CD14-positive monocyte (primary cell): Measurements from ENCODE around the gene TFAM. TPM values are rescaled to one million over a fixed set of nuclear protein-coding genes. Genes with fewer than 3 reads are reported as not detected.

ENCODE experiments used
- DNase-seq, 3 donors: peaks; one replicate each; pipeline ENCODE4 v3.0.0-alpha.2; 2011 to 2022
- H2AFZ ChIP-seq: 2 replicates; pipeline ENCODE4 v1.6.0; 2012; ENCODE audit warnings: mild to moderate bottlenecking, low read depth, low read length, inconsistent platforms; ENCODE audit not compliant: insufficient read depth, poor library complexity, severe bottlenecking
- H3K27ac ChIP-seq, 2 donors: 1 replicate in 1 of 2; 2 replicates in 1 of 2; pipeline ENCODE4 v1.5.1; 2012 to 2013; ENCODE audit warnings: low read length in 2 of 2, control low read depth in 1 of 2, inconsistent platforms in 1 of 2, low read depth in 1 of 2, mild to moderate bottlenecking in 1 of 2
- H3K27me3 ChIP-seq, 2 donors: one replicate each; pipeline versions ENCODE4 v1.6.0 to v1.6.1; 2011 to 2013; ENCODE audit warnings: low read length in 2 of 2; ENCODE audit not compliant: control insufficient read depth in 2 of 2, insufficient read depth in 2 of 2
- H3K36me3 ChIP-seq, 2 donors: replicated peaks in 1 of 2; 1 replicate in 1 of 2; 2 replicates in 1 of 2; pipeline versions ENCODE4 v1.5.1 to v1.6.1; 2012 to 2013; ENCODE audit warnings: low read length in 2 of 2, control low read depth in 1 of 2, inconsistent platforms in 1 of 2, mild to moderate bottlenecking in 1 of 2; ENCODE audit not compliant: insufficient read depth in 2 of 2, control insufficient read depth in 1 of 2
- H3K4me1 ChIP-seq, 2 donors: 1 replicate in 1 of 2; 2 replicates in 1 of 2; pipeline versions ENCODE4 v1.5.1 to v1.6.1; 2012 to 2013; ENCODE audit warnings: low read length in 2 of 2, control low read depth in 1 of 2, inconsistent platforms in 1 of 2, mild to moderate bottlenecking in 1 of 2, moderate library complexity in 1 of 2; ENCODE audit not compliant: insufficient read depth in 2 of 2, control insufficient read depth in 1 of 2
- H3K4me2 ChIP-seq: replicated peaks from 2 replicates; pipeline ENCODE3; 2012; ENCODE audit warnings: low read length, moderate library complexity, mild to moderate bottlenecking; ENCODE audit not compliant: poor library complexity, severe bottlenecking; ENCODE audit errors: extremely low read depth
- H3K4me3 ChIP-seq, 3 experiments: fragments of 200-600 bp in 1 of 3; sonication (generic) in 1 of 3; replicated peaks in 1 of 3; 1 replicate in 2 of 3; 2 replicates in 1 of 3; pipeline ENCODE4 v1.5.1; 2011 to 2013; ENCODE audit warnings: low read length in 3 of 3, mild to moderate bottlenecking in 3 of 3, control low read depth in 2 of 3, low read depth in 2 of 3, inconsistent platforms in 1 of 3, moderate library complexity in 1 of 3
- H3K79me2 ChIP-seq: 2 replicates; pipeline ENCODE4 v1.6.0; 2012; ENCODE audit warnings: mild to moderate bottlenecking, control low read depth, inconsistent platforms, low read length, moderate library complexity; ENCODE audit not compliant: insufficient read depth
- H3K9ac ChIP-seq: 2 replicates; pipeline ENCODE4 v1.6.0; 2017; ENCODE audit warnings: low read length, mild to moderate bottlenecking; ENCODE audit not compliant: insufficient read depth, poor library complexity, severe bottlenecking
- H3K9me3 ChIP-seq, 2 donors: replicated peaks in 1 of 2; 1 replicate in 1 of 2; 2 replicates in 1 of 2; pipeline versions ENCODE4 v1.5.1 to v1.6.1; 2012 to 2013; ENCODE audit warnings: low read length in 2 of 2, control low read depth in 1 of 2; ENCODE audit not compliant: control insufficient read depth in 1 of 2, insufficient read depth in 1 of 2
- H4K20me1 ChIP-seq: 2 replicates; pipeline ENCODE4 v1.6.0; 2012; ENCODE audit warnings: mild to moderate bottlenecking, low read length, control low read depth, moderate library complexity; ENCODE audit not compliant: insufficient read depth
- H3K27ac Mint-ChIP-seq, 7 donors: one replicate each; pipeline ENCODE4 v1.8.0; 2020; ENCODE audit warnings: mild to moderate bottlenecking in 7 of 7, mixed read lengths in 7 of 7, moderate library complexity in 6 of 7, inconsistent platforms in 2 of 7
- H3K27me3 Mint-ChIP-seq, 3 donors: one replicate each; pipeline ENCODE4 v1.8.0; 2021 to 2022; ENCODE audit warnings: low read depth in 3 of 3, mild to moderate bottlenecking in 3 of 3, mixed read lengths in 3 of 3, moderate library complexity in 3 of 3, inconsistent platforms in 1 of 3
- H3K36me3 Mint-ChIP-seq, 2 donors: one replicate each; pipeline ENCODE4 v1.8.0; 2020; ENCODE audit warnings: mixed read lengths in 2 of 2, inconsistent platforms in 1 of 2, mild to moderate bottlenecking in 1 of 2
- H3K4me1 Mint-ChIP-seq: one replicate; pipeline ENCODE4 v1.8.0; 2020; ENCODE audit warnings: mild to moderate bottlenecking, mixed read lengths
- H3K4me3 Mint-ChIP-seq, 2 donors: one replicate each; pipeline ENCODE4 v1.8.0; 2020; ENCODE audit warnings: mild to moderate bottlenecking in 2 of 2, mixed read lengths in 2 of 2, moderate library complexity in 1 of 2
- H3K9me3 Mint-ChIP-seq, 7 donors: one replicate each; pipeline ENCODE4 v1.8.0; 2020 to 2022; ENCODE audit warnings: mixed read lengths in 7 of 7, mild to moderate bottlenecking in 6 of 7, moderate library complexity in 6 of 7, inconsistent platforms in 2 of 7
- WGBS: methylation state at CpG from one replicate; pipeline ENCODE4 v1.1.5; 2013; ENCODE audit warnings: missing lambda C conversion rate; ENCODE audit not compliant: insufficient coverage; 5-methylcytosine and 5-hydroxymethylcytosine counted together
- intact Hi-C, 2 donors: fragments of 100-400 bp; cut with micrococcal nuclease; formaldehyde crosslinking; loops; one replicate each; pipeline versions ENCODE4 v1.15.0 to v1.15.1; 2023
- polyA plus RNA-seq, 3 donors: library from polyadenylated mRNA; depleted of rRNA in 1 of 3; unstranded in 2 of 3; stranded (reverse) in 1 of 3; fragments of 300-500 nt in 2 of 3; fragments of >200 nt in 1 of 3; fragmentation: Illumina TruSeq in 2 of 3; gene quantifications; 1 replicate in 2 of 3; 2 replicates in 1 of 3; pipeline ENCODE4 v1.2.3, GENCODE V29; 2012 to 2021
- TF ChIP-seq, protein P1 (sequence below): fragments of 200-600 bp; IDR thresholded peaks from one replicate; pipeline ENCODE4 v1.8.0; 2022; ENCODE audit warnings: antibody characterized with exemption, mild to moderate bottlenecking

The TFAM gene
- polyA plus RNA-seq, 3 donors: 5.9 to 34.4 (median 33.8) TPM

DNA sequence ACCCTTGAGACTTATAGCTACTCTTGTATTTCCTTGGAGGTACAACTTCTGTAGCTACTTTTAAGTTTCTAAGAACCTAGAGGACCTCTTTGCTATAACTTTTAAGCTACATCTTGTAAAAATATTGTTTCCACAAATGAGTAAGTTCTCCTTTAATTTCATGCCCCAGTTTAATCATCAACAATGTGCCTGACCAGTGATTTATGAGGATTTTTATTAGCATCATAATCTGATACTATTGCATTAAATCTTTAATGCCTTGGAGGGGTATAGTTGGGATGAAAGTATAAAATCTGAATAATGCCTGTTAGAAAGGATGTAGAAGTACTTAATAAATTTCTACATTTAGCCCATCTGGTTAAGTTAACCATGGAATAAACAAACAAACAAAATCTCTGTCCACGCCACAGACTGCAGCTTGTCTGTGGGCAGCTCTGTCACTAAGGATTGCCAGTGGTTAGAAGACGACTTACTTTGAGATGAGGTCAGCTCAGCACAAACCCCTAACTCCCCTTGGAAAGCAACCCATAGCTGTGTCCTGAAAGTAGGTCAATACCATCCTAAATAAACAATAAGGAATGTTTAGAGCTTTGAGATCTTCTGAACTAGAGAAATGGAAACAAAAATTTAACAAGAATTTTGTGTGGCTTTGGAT, 32.1 kb upstream of the TFAM start:
- no CpG with 5 or more reads among the region's 2 CpGs for WGBS
- Histone ChIP-seq H4K20me1 (peaks cover 87% of the 10 kb centered on the region), H3K27me3 (no peaks in the 10 kb centered on the region), H3K36me3 (no peaks in the 10 kb centered on the region), H2AFZ (no peak overlapping the region), H3K4me2 (no peak overlapping the region), H3K4me1 (peaks cover 49 to 72% of the 10 kb centered on the region in 2 donors), H3K9ac (no peak overlapping the region), H3K79me2 (peaks cover 99% of the 10 kb centered on the region), H3K27ac (peak overlapping the region in 1 of 2 donors; percentile 81), H3K4me3 (no peak overlapping the region), H3K9me3 (no peaks in the 10 kb centered on the region)
- Mint-ChIP-seq H3K4me1 (peaks cover 74% of the 10 kb centered on the region), H3K9me3 (no peaks in the 10 kb centered on the region), H3K27ac (peak overlapping the region in 6 of 7 donors; percentile 6 to 71 (median 52)), H3K27me3 (no peaks in the 10 kb centered on the region), H3K4me3 (no peak overlapping the region), H3K36me3 (peaks cover 13% of the 10 kb centered on the region in 2 donors)
- no peak for DNase-seq
- TF ChIP-seq, protein P1, sequence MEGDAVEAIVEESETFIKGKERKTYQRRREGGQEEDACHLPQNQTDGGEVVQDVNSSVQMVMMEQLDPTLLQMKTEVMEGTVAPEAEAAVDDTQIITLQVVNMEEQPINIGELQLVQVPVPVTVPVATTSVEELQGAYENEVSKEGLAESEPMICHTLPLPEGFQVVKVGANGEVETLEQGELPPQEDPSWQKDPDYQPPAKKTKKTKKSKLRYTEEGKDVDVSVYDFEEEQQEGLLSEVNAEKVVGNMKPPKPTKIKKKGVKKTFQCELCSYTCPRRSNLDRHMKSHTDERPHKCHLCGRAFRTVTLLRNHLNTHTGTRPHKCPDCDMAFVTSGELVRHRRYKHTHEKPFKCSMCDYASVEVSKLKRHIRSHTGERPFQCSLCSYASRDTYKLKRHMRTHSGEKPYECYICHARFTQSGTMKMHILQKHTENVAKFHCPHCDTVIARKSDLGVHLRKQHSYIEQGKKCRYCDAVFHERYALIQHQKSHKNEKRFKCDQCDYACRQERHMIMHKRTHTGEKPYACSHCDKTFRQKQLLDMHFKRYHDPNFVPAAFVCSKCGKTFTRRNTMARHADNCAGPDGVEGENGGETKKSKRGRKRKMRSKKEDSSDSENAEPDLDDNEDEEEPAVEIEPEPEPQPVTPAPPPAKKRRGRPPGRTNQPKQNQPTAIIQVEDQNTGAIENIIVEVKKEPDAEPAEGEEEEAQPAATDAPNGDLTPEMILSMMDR: no peak
- intact Hi-C loops: loop anchor here in 1 of 2 donors (5.0 kb wide), 1 partner anchor 46 kb away; no protein-coding TSS in a partner anchor

GRCh38 chr10:58356756-58357155, 28.5 kb upstream of the TFAM start:
- peak overlapping the region in 2 of 7 donors; percentile 1 to 77 for H3K27ac Mint-ChIP-seq
- no peak overlapping the region for H3K4me3 Mint-ChIP-seq

More at GRCh38 chr10:58356756-58357155, 28.5 kb upstream of the TFAM start:
- Histone ChIP-seq H3K4me1 (peaks cover 44 to 71% of the 10 kb centered on the region in 2 donors), H3K9me3 (no peaks in the 10 kb centered on the region), H3K27me3 (no peaks in the 10 kb centered on the region), H3K4me2 (no peak overlapping the region), H4K20me1 (peaks cover 96% of the 10 kb centered on the region), H3K79me2 (peaks cover 100% of the 10 kb centered on the region), H2AFZ (no peak overlapping the region), H3K27ac (no peak overlapping the region), H3K9ac (no peak overlapping the region), H3K36me3 (peaks cover 6% of the 10 kb centered on the region in 2 donors), H3K4me3 (no peak overlapping the region)
- TF ChIP-seq, protein P1: no peak
- no peaks in the 10 kb centered on the region for H3K27me3 Mint-ChIP-seq
- WGBS: 0% methylated on average over 1 of the region's 2 CpGs
- intact Hi-C loops: no loop called here
- peaks cover 0 to 3% (median 0%) of the 10 kb centered on the region in 7 donors for H3K9me3 Mint-ChIP-seq
- DNase-seq: no peak
- H3K4me1 Mint-ChIP-seq: peaks cover 69% of the 10 kb centered on the region
- peaks cover 21 to 24% of the 10 kb centered on the region in 2 donors for H3K36me3 Mint-ChIP-seq
